IPS-18a (cell line): ENCODE measurements around the gene FAF1.

ENCODE experiments used
- H3K27ac ChIP-seq: one replicate; pipeline ENCODE4 v1.5.1; 2013; ENCODE audit warnings: low read length
- H3K27me3 ChIP-seq: one replicate; pipeline ENCODE4 v1.6.1; 2013; ENCODE audit warnings: mild to moderate bottlenecking, low read length; ENCODE audit not compliant: control insufficient read depth, insufficient read depth
- H3K36me3 ChIP-seq: one replicate; pipeline ENCODE4 v1.6.1; 2013; ENCODE audit warnings: low read depth, low read length; ENCODE audit not compliant: control insufficient read depth
- H3K4me1 ChIP-seq: one replicate; pipeline ENCODE4 v1.6.1; 2013; ENCODE audit warnings: low read depth, low read length; ENCODE audit not compliant: control insufficient read depth
- H3K4me3 ChIP-seq: one replicate; pipeline ENCODE4 v1.5.1; 2013; ENCODE audit warnings: low read length
- H3K9ac ChIP-seq: one replicate; pipeline ENCODE4 v1.6.1; 2013; ENCODE audit warnings: mild to moderate bottlenecking, low read length, moderate library complexity
- H3K9me3 ChIP-seq: one replicate; pipeline ENCODE4 v1.6.1; 2013; ENCODE audit warnings: low read depth, low read length; ENCODE audit not compliant: control insufficient read depth

FAF1 gene

GRCh38 chr1:50492142-50492541, 467.9 kb downstream of the FAF1 start:
- no peaks in the 10 kb centered on the region for H3K27me3 ChIP-seq
- H3K9ac ChIP-seq, result no peak overlapping the region
- H3K36me3 ChIP-seq, result no peaks in the 10 kb centered on the region
- H3K4me1 ChIP-seq, result no peaks in the 10 kb centered on the region
- H3K9me3 ChIP-seq, result peaks cover 1% of the 10 kb centered on the region
- H3K4me3 ChIP-seq, result no peak overlapping the region
- H3K27ac ChIP-seq, result no peak overlapping the region

GRCh38 chr1:50491142-50491541, 468.9 kb downstream of the FAF1 start:
- Histone ChIP-seq H3K9me3 (no peaks in the 10 kb centered on the region), H3K4me3 (no peak overlapping the region), H3K27ac (no peak overlapping the region), H3K4me1 (no peaks in the 10 kb centered on the region), H3K27me3 (no peaks in the 10 kb centered on the region), H3K9ac (no peak overlapping the region), H3K36me3 (no peaks in the 10 kb centered on the region)

- H3K9me3 ChIP-seq, result no peaks in the 10 kb centered on the region
- no peak overlapping the region for H3K4me3 ChIP-seq
- H3K27me3 ChIP-seq, result no peaks in the 10 kb centered on the region
- H3K9ac ChIP-seq, result no peak overlapping the region
- H3K36me3 ChIP-seq, result no peaks in the 10 kb centered on the region
- no peak overlapping the region for H3K27ac ChIP-seq
- H3K4me1 ChIP-seq, result no peaks in the 10 kb centered on the region
Measured at GRCh38 chr1:50490640-50491039, 469.4 kb downstream of the FAF1 start.

GRCh38 chr1:50488876-50489275, 471.2 kb downstream of the FAF1 start:
- no peak overlapping the region for H3K27ac ChIP-seq

GRCh38 chr1:50488356-50488755, 471.7 kb downstream of the FAF1 start:
- Histone ChIP-seq H3K4me3 (no peak overlapping the region), H3K9ac (no peak overlapping the region), H3K36me3 (no peaks in the 10 kb centered on the region), H3K4me1 (no peaks in the 10 kb centered on the region), H3K9me3 (no peaks in the 10 kb centered on the region), H3K27ac (no peak overlapping the region), H3K27me3 (no peaks in the 10 kb centered on the region)

More at GRCh38 chr1:50488876-50489275, 471.2 kb downstream of the FAF1 start:
- H3K36me3 ChIP-seq, result no peaks in the 10 kb centered on the region
- H3K27me3 ChIP-seq, result no peaks in the 10 kb centered on the region
- H3K9me3 ChIP-seq, result no peaks in the 10 kb centered on the region
- H3K4me1 ChIP-seq, result no peaks in the 10 kb centered on the region
- no peak overlapping the region for H3K9ac ChIP-seq
- H3K4me3 ChIP-seq, result no peak overlapping the region

- H3K9me3 ChIP-seq, result no peaks in the 10 kb centered on the region
- no peak overlapping the region for H3K27ac ChIP-seq
- H3K4me1 ChIP-seq, result no peaks in the 10 kb centered on the region
- no peaks in the 10 kb centered on the region for H3K27me3 ChIP-seq
- H3K9ac ChIP-seq, result no peak overlapping the region
- no peak overlapping the region for H3K4me3 ChIP-seq
- H3K36me3 ChIP-seq, result no peaks in the 10 kb centered on the region
Measured at GRCh38 chr1:50487725-50488124, 472.3 kb downstream of the FAF1 start.

- Histone ChIP-seq H3K9ac (no peak overlapping the region), H3K27ac (no peak overlapping the region), H3K4me3 (no peak overlapping the region), H3K4me1 (no peaks in the 10 kb centered on the region), H3K27me3 (no peaks in the 10 kb centered on the region), H3K36me3 (no peaks in the 10 kb centered on the region), H3K9me3 (no peaks in the 10 kb centered on the region)
Measured at GRCh38 chr1:50481142-50481736, 478.8 kb downstream of the FAF1 start.

- no peak overlapping the region for H3K9ac ChIP-seq
- no peaks in the 10 kb centered on the region for H3K27me3 ChIP-seq
- no peak overlapping the region for H3K27ac ChIP-seq
- no peaks in the 10 kb centered on the region for H3K36me3 ChIP-seq
- H3K9me3 ChIP-seq, result no peaks in the 10 kb centered on the region
- peaks cover 6% of the 10 kb centered on the region for H3K4me1 ChIP-seq
- no peak overlapping the region for H3K4me3 ChIP-seq
Measured at GRCh38 chr1:50476800-50477199, 483.3 kb downstream of the FAF1 start.

GRCh38 chr1:50474859-50475809, 484.9 kb downstream of the FAF1 start:
- peaks cover 19% of the 10 kb centered on the region for H3K4me1 ChIP-seq
- H3K9ac ChIP-seq, result no peak overlapping the region
- no peaks in the 10 kb centered on the region for H3K9me3 ChIP-seq
- no peaks in the 10 kb centered on the region for H3K36me3 ChIP-seq
- H3K4me3 ChIP-seq, result no peak overlapping the region
- no peaks in the 10 kb centered on the region for H3K27me3 ChIP-seq
- H3K27ac ChIP-seq, result no peak overlapping the region

GRCh38 chr1:50473513-50473912, 486.6 kb downstream of the FAF1 start:
- H3K4me3 ChIP-seq, result no peak overlapping the region
- peaks cover 19% of the 10 kb centered on the region for H3K4me1 ChIP-seq
- no peaks in the 10 kb centered on the region for H3K9me3 ChIP-seq
- H3K36me3 ChIP-seq, result no peaks in the 10 kb centered on the region
- H3K9ac ChIP-seq, result no peak overlapping the region
- H3K27me3 ChIP-seq, result no peaks in the 10 kb centered on the region
- no peak overlapping the region for H3K27ac ChIP-seq

- no peaks in the 10 kb centered on the region for H3K9me3 ChIP-seq
- H3K4me3 ChIP-seq, result no peak overlapping the region
Measured at GRCh38 chr1:50471967-50472366, 488.1 kb downstream of the FAF1 start.

GRCh38 chr1:50462964-50463363, 497.1 kb downstream of the FAF1 start:
- Histone ChIP-seq H3K9ac (no peak overlapping the region), H3K9me3 (no peaks in the 10 kb centered on the region), H3K27ac (no peak overlapping the region), H3K4me1 (no peaks in the 10 kb centered on the region), H3K36me3 (no peaks in the 10 kb centered on the region), H3K4me3 (no peak overlapping the region), H3K27me3 (no peaks in the 10 kb centered on the region)

More at GRCh38 chr1:50471967-50472366, 488.1 kb downstream of the FAF1 start:
- H3K9ac ChIP-seq, result no peak overlapping the region
- H3K4me1 ChIP-seq, result peaks cover 19% of the 10 kb centered on the region
- no peak overlapping the region for H3K27ac ChIP-seq
- H3K27me3 ChIP-seq, result no peaks in the 10 kb centered on the region
- no peaks in the 10 kb centered on the region for H3K36me3 ChIP-seq
